Retinal pigment epithelial cell (primary cell): ENCODE measurements around the gene CELF6.

Experiments used
- DNase-seq: peaks from one replicate; pipeline ENCODE4 v3.0.0-alpha.2; 2010; ENCODE audit warnings: low read depth
- H3K4me3 ChIP-seq: 2 replicates; pipeline ENCODE4 v1.5.1; 2011; ENCODE audit warnings: mild to moderate bottlenecking, low read length, control low read depth, moderate library complexity
- CTCF ChIP-seq: conservative IDR thresholded peaks from 2 replicates; pipeline ENCODE4 v1.5.1; 2011; ENCODE audit warnings: low read depth, low read length, control low read depth, inconsistent platforms

CELF6 gene

DNA sequence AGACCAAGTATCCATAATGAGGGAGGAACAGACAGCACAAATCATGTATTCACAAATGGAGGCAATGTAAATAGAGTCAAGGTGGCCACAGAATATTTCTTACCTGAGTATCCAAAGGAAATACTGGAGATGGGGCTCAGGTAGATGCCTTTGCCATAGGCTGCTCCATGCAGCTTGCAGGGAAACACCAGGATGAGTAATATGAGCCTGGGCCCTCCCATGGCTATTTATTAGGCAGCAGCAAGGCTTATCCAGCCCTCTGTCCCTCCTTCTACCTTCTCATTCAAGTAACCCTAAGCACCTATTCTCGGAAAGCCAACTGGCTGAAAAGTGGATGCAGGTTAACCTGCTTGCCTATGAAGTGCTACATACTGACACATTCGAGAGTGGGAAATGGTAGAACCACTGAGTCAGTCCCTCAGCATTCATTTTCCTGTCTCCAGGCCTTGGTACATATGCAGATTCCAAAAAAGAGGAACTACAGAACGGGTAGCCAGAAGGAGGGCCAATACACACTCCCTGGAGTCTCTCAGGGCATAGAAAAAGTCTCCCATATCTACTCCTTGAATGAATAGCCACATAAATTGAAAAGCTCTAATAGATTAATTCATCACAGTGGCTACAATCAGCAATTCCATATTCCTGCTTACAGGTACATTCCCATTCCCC, 70.7 kb downstream of the CELF6 start:
- no peak overlapping the region for H3K4me3 ChIP-seq
- TF ChIP-seq CTCF: no peak
- no peak for DNase-seq

DNA sequence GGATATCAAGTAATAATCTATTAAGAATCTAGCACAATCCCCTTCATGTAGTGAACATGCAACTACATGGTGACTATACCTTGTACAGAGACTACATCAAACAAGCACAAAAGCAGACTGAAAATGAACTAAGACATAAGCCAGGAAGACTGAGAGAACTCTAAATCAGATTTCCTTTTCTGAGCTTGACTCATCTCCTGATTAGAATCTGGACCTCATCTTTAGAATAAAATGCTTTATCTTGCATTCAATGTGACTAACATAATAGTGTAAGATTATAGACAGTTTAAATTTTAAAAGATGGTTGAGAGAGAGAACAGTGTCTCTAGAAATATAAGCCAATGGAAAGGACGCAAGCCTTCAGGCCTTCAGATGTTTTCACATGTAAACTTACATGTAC, 71.4 kb downstream of the CELF6 start:
- H3K4me3 ChIP-seq: no peak overlapping the region
- DNase-seq: no peak
- no peak for TF ChIP-seq CTCF

GRCh38 chr15:72242775-72243370, 77.1 kb downstream of the CELF6 start:
- H3K4me3 ChIP-seq: no peak overlapping the region
- no peak for DNase-seq
- no peak for TF ChIP-seq CTCF

GRCh38 chr15:72239652-72240051, 80.3 kb downstream of the CELF6 start:
- no peak for TF ChIP-seq CTCF
- no peak overlapping the region for H3K4me3 ChIP-seq
- no peak for DNase-seq

- DNase-seq: no peak
- TF ChIP-seq CTCF: no peak
- no peak overlapping the region for H3K4me3 ChIP-seq
Observed at GRCh38 chr15:72238586-72238985, 81.4 kb downstream of the CELF6 start.

- TF ChIP-seq CTCF: no peak
- H3K4me3 ChIP-seq: no peak overlapping the region
- DNase-seq: no peak
Observed at GRCh38 chr15:72237853-72238224, 82.1 kb downstream of the CELF6 start.
